CD4-positive, alpha-beta T cell treated with Interleukin-17A for 4 hours (primary cell): Measurements from ENCODE around the gene TPRA1.

Source experiments
- DNase-seq: peaks from one replicate; pipeline ENCODE4 v3.0.0-alpha.2; 2020; ENCODE audit warnings: mixed read lengths

Gene TPRA1

GRCh38 chr3:127552038-127552437, 38.5 kb downstream of the TPRA1 start:
- DNase-seq: no peak

DNA sequence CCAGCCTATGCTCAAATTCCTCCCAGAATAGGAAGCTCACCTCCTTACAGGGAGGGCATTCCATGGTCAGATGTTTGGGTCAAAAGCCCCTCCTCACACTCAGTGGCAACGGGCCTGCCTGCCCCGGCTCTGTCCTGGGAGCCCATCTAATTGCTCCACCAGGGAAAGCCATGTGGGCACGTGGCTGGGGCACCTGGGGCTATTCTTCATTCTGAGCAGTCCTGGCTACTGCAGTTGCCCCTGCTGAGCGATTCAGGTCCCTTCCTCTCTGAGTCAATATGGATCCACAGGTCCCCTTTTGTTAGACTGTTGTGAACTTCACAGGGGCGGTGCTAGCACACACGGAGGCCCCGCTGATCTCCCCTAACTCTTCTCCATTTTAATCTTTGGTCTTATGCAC, 39.4 kb downstream of the TPRA1 start:
- DNase-seq: no peak

GRCh38 chr3:127550468-127551157, 39.9 kb downstream of the TPRA1 start:
- DNase-seq: no peak

DNA sequence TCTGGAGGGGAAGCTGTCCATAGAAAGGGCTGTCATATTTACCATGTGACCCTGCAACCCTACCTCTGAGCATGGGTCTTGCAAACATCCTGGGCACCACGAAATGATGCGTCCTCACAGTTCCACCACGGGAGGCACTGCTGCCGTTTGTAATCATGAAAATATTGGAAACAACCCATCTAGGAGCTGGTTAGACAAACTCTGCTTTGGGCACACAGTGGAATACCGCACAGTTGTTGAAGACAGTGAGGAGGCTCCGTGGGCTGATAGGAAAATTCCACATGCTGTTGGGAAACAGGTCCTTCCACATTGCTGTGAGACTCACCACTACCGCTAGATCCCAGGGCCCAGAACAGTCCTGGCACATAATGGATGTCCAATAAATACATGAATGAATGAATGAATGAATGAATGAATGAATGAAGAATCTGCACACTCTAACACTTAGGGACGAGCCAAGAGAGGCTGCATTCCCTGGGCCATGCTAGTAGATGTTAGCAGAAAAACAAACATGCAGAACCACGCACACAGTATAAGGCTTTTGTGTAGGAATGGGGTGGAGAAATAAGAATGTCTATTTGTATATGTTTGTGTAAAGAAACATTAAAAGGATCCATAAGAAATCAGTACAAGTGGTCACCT, 40.6 kb downstream of the TPRA1 start:
- no peak for DNase-seq

- peak; percentile 90 for DNase-seq
Observed at GRCh38 chr3:127547761-127548605, 42.5 kb downstream of the TPRA1 start.

- peak; percentile 21 for DNase-seq
Observed at GRCh38 chr3:127546970-127547733, 43.4 kb downstream of the TPRA1 start.

GRCh38 chr3:127546554-127546953, 44.0 kb downstream of the TPRA1 start:
- no peak for DNase-seq

GRCh38 chr3:127545711-127546457, 44.6 kb downstream of the TPRA1 start:
- no peak for DNase-seq

DNA sequence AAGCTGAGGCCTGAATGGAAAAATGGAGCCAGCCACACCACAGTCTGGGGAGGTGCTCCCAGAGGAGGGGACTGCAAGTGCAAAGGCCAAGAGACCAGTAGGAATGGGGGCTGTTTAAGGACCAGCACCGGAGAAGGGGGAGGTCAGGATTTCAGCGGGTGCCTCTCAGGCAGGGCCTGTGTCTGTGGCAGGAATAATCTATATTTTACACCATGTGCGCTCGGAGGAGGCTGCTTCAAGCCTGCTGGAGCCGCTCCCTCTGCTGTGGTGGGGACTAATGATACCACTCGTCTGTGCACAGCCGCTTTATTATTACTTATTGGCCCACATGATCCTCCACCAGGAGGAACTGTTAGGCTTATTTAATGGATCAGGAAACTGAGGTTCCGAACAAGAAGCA, 45.3 kb downstream of the TPRA1 start:
- DNase-seq: no peak

DNA sequence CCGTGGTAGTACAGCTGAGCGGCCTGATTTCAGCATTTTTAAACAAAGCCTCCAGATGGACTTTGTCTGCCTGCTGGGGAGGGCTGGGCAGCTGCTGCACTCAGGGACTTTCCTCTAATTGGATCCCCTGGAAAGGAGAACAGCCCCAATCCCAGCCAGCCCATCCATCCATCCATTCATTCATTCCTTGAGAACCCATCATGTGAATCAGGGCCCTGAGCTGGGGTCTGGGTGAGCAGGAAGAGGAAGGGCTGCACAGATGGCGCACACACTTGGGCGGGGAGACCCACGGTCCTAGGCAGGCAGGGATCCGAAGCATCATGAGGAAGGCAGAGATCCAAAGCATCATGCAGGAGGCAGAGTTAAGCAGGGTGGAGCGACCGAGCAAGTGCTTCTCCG, 45.7 kb downstream of the TPRA1 start:
- DNase-seq: no peak

DNA sequence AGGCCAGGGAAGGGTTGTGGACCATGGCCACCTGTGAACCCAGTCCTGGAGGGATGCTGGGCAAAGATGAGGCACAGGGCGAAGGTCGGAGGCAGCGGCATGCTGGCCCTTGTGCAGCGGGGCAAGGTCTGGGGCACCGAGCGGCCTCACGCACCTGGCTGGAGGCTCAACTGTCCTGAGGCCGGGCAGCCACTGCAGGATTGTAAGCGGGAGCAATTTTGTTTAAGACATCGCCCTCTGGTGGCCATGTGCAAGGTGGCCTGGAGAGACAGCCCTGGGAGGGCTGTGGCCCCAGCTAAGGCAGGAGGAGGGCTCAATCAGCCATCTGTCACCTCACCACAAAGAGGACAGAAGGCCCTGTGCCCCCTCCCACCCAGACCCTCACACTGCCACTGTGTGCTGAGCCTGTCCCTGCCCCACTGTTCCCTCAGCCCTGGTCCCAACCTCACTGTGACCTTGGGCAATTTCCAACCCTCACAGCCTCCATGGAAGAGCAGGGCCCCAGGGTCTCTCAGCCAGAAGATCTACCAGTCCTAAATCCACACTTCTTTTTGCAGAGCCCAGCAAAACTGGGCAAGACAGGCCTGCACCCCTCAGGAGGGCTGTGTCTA, 46.2 kb downstream of the TPRA1 start:
- DNase-seq: peak; percentile 75

DNA sequence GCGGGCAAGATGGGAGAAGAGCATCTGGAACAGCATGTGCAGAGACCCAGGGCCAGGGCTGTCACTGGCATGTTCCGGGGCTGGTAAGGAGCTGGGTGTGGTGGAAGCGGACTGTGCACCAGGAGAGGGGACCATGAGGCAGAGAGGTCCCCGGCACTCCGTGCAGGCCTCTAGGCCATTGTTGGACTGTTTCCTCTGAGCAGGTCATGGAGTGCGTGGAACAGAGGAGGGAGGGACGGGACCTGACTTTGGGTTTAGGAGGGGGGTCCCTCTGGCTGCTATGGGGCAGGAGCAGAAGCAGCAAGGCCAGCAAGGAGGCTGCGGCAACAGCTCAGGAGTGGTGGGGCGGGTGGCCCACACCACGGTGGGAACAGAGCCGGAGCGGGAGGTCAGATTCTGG, 47.1 kb downstream of the TPRA1 start:
- DNase-seq: no peak

DNA sequence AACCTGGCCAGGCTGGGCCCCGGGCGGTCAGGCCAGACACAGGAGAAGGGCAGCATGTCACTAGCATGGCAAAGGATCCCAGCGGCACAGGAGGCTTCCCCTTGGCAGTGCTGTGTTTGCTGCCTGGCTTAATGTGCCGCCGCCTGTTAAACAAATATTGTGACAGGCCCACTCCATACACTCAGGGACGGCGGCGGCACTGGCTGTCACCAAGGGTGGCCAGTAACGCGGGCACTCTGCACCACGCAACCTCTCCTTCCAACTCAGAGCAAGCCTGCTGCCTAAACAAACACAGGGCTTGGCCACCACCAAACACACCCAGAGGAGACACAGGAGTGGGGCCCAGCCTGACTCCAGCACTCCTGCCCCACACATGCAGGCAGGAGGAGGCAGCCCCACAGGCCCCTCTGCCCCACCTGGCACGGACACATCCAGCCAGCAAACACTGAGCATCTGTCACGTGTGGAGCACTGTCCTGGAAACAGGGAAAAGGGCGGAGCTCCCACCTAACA, 48.0 kb downstream of the TPRA1 start:
- DNase-seq: no peak

GRCh38 chr3:127541320-127541719, 49.2 kb downstream of the TPRA1 start:
- no peak for DNase-seq

GRCh38 chr3:127539366-127540060, 51.0 kb downstream of the TPRA1 start:
- DNase-seq: no peak

- no peak for DNase-seq
Observed at GRCh38 chr3:127538569-127538968, 52.0 kb downstream of the TPRA1 start.

- DNase-seq: no peak
Observed at GRCh38 chr3:127536830-127537812, 53.4 kb downstream of the TPRA1 start.

DNA sequence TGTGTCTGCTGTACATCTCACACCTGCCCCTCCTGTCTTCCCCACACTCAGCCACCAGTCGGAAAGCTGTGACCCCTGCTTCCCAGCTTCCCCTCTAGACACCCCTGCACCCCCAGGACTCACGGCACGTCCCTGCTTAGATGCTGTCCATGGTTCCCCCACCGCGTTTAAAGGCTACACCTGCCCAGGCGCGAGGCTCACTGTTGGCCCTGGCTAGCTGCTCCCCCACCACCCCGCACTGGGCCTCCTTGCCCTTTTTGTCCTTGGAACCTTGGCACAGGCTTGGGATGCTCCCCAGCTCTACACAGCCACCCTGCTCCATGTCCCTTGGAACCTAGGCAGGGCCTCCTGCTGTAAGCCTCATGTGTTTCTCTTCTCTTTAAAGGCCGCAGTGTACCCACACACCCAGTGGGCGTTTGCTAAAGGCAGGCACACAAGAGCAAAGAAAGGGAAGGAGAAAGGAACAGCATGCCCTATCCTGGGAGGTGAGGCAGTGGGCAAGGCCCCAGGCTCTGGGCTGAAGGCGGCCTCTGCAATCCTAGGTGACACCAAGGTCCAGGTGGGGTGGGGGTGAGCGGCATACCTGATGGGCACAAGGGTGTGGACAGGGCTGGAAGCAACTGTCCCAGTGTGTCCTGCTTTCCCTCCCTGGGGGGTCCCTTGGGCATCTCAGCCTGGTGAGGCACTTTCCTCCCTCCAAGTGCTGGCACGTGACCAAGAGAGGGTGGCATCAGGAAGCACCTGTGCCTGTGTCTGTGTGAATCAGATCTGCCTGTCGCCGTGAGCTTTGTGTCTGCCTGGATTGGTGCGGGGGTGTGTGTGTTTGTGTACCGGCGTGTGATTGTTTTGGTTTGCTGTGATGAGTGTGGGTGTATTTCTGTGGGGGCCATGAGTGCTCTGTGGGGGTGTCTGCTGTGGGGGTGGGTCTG, 54.4 kb downstream of the TPRA1 start:
- DNase-seq: no peak
